Nephron (organoid): Measurements from ENCODE around the gene CAP2.
A peak's percentile ranks its signal among the peaks of the same experiment; 100 is the strongest.

ENCODE experiments used
- H3K27ac Mint-ChIP-seq, 3 experiments: 2 replicates each; pipeline ENCODE4 v1.8.0; 2020; ENCODE audit warnings: mixed read lengths in 3 of 3, mild to moderate bottlenecking in 2 of 3, moderate library complexity in 1 of 3
- H3K27me3 Mint-ChIP-seq: 2 replicates; pipeline ENCODE4 v1.8.0; 2021; ENCODE audit warnings: low read depth, mild to moderate bottlenecking, moderate library complexity, mixed read lengths
- H3K36me3 Mint-ChIP-seq: 2 replicates; pipeline ENCODE4 v1.8.0; 2020; ENCODE audit warnings: low read depth, mixed read lengths
- H3K4me1 Mint-ChIP-seq: 2 replicates; pipeline ENCODE4 v1.8.0; 2020; ENCODE audit warnings: mixed read lengths
- H3K4me3 Mint-ChIP-seq, 3 experiments: 2 replicates each; pipeline ENCODE4 v1.8.0; 2020; ENCODE audit warnings: mild to moderate bottlenecking in 3 of 3, mixed read lengths in 3 of 3, moderate library complexity in 2 of 3
- H3K9me3 Mint-ChIP-seq: 2 replicates; pipeline ENCODE4 v1.8.0; 2020; ENCODE audit warnings: mixed read lengths
- CTCF ChIP-seq, 3 experiments: fragments of 200-600 bp; sonication (generic); IDR thresholded peaks; one replicate each; pipeline ENCODE4 v1.5.0; 2021; ENCODE audit warnings: antibody characterized with exemption in 3 of 3; ENCODE audit not compliant: unreplicated experiment in 3 of 3

The CAP2 gene

DNA sequence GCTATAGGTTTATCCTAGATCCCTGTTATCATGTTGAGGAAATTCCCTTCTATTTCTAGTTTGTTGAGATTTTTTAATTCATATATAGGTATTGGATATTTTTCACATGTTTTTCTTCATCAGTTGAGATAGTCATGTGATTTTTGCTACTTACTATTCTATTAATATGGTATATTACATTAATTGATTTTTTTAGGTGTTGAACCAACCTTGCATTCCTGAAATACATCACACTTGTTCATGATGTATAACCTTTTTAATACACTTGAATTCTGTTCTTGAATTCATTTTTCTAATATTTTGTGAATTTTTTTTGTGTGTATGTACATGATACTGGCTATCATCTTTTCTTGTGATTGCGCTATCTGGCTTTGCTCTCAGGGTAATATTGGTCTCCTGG, 25.5 kb upstream of the CAP2 start:
- peaks cover 25% of the 10 kb centered on the region for H3K9me3 Mint-ChIP-seq
- H3K27me3 Mint-ChIP-seq: no peaks in the 10 kb centered on the region
- H3K4me1 Mint-ChIP-seq: no peaks in the 10 kb centered on the region
- peaks cover 5% of the 10 kb centered on the region for H3K36me3 Mint-ChIP-seq
- no peak overlapping the region for H3K4me3 Mint-ChIP-seq
- no peak for TF ChIP-seq CTCF (IDR thresholded peaks at IDR 0.05; ENCODE audit: unreplicated experiment in 3 of 3)
- H3K27ac Mint-ChIP-seq: no peak overlapping the region

- H3K4me1 Mint-ChIP-seq: peaks cover 21% of the 10 kb centered on the region
- H3K36me3 Mint-ChIP-seq: no peaks in the 10 kb centered on the region
- H3K27ac Mint-ChIP-seq: no peak overlapping the region
- H3K27me3 Mint-ChIP-seq: no peaks in the 10 kb centered on the region
- H3K9me3 Mint-ChIP-seq: no peaks in the 10 kb centered on the region
- no peak for TF ChIP-seq CTCF (IDR thresholded peaks at IDR 0.05; ENCODE audit: unreplicated experiment in 3 of 3)
- no peak overlapping the region for H3K4me3 Mint-ChIP-seq
Observed at GRCh38 chr6:17381424-17382147, 11.8 kb upstream of the CAP2 start.

DNA sequence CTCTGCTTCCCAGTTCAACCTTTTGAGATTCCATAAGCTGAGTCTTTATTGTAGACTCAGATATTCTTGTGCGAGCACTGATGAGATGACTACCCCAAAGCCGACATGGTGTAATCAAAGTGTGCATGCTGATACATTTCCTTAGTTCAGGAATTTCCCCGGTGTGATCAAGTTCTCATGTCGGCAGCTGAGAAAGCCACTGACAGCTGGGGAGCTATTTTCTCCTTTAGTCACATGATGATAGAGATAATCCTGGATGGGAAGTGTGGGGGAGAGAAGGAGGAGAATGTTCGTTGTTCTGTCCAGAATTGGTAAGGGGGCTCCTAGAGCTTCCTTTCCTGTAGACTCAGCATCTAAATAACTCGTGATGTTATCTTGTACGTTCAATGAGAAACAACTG, 7.7 kb upstream of the CAP2 start:
- H3K36me3 Mint-ChIP-seq: no peaks in the 10 kb centered on the region
- peaks cover 7% of the 10 kb centered on the region for H3K27me3 Mint-ChIP-seq
- H3K4me1 Mint-ChIP-seq: peaks cover 27% of the 10 kb centered on the region
- peak overlapping the region in 2 of 3 experiments; percentile 65 to 78 for H3K4me3 Mint-ChIP-seq
- H3K9me3 Mint-ChIP-seq: no peaks in the 10 kb centered on the region
- H3K27ac Mint-ChIP-seq: peak overlapping the region; percentile 28 to 80 (median 66)
- no peak for TF ChIP-seq CTCF (IDR thresholded peaks at IDR 0.05; ENCODE audit: unreplicated experiment in 3 of 3)

DNA sequence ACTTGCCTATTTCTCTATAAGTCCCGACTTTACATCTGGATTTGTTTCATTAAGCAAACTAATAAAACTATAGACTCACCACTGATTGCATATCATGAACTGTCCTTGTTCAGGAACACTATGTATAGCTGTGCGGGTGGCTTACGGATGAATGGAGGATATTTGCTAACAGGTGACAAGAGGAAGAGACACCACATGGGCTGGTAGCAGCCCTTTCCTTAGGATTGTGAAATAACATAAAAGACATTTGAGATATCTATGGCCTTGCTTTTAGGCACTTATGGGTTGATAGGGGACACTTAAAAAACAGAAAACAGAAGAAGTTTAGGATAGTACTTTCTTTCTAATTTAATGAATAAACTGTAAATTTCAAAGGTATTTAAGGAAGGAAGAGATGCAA, 5.0 kb upstream of the CAP2 start:
- Mint-ChIP-seq H3K27ac (peak overlapping the region in 2 of 3 experiments; percentile 20 to 33), H3K4me3 (peak overlapping the region in 1 of 3 experiments; percentile 31), H3K4me1 (peaks cover 30% of the 10 kb centered on the region), H3K27me3 (peaks cover 24% of the 10 kb centered on the region), H3K36me3 (no peaks in the 10 kb centered on the region), H3K9me3 (no peaks in the 10 kb centered on the region)
- TF ChIP-seq CTCF (IDR thresholded peaks at IDR 0.05; ENCODE audit: unreplicated experiment in 3 of 3): no peak

DNA sequence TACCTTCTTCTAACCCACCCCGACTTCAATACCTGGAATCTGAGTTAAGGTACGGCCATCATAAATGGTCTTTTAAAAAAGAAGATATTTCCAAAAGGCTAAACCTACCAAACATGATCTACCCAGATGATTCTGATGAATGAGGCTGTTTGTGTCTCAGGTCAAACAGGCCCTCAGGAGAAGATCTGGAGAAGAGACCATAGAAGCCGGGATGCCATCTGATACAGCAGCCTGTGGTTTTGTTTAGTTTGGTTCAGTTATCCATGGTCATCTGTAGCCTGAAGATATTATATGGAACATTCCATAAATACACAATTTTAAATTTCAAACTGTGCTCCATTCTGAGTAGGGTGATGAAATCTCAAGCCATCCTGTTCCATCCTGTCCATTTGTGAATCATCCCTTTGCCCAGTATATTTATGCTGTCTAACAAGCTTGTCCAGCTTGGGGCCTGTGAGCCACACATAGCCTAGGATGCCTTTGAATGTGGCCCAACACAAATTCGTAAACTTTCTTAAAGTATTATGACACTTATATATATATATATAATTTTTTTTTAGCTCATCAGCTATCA, 4.0 kb upstream of the CAP2 start:
- Mint-ChIP-seq H3K27me3 (peaks cover 29% of the 10 kb centered on the region), H3K36me3 (no peaks in the 10 kb centered on the region), H3K27ac (no peak overlapping the region), H3K4me1 (peaks cover 24% of the 10 kb centered on the region), H3K4me3 (no peak overlapping the region), H3K9me3 (no peaks in the 10 kb centered on the region)
- no peak for TF ChIP-seq CTCF (IDR thresholded peaks at IDR 0.05; ENCODE audit: unreplicated experiment in 3 of 3)

DNA sequence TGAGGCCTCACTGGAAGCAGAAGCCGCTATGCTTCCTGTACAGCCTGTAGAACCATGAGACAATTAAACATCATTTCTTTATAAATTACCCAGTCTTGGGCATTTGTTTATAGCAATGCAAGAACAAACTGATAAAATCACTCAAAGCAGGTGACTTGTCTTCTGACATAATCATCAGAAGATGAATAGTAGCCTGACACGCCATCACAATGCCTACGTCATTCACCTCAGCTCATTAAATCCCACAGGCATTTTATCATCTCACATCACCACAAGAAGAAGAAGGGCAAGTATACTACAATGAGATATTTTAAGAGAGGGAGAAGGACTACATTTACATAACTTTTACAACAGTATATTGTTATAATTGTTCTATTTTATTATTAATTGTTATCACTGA, 3.1 kb upstream of the CAP2 start:
- Mint-ChIP-seq H3K9me3 (peaks cover 2% of the 10 kb centered on the region), H3K4me3 (no peak overlapping the region), H3K27ac (no peak overlapping the region), H3K36me3 (peaks cover 6% of the 10 kb centered on the region), H3K27me3 (peaks cover 29% of the 10 kb centered on the region), H3K4me1 (peaks cover 22% of the 10 kb centered on the region)
- TF ChIP-seq CTCF (IDR thresholded peaks at IDR 0.05; ENCODE audit: unreplicated experiment in 3 of 3): no peak
